HG02884 (cell line): ENCODE measurements around the gene TRIM10.
"Not testable (repeated sequence)": the region's sequence is repeated elsewhere in the genome, so short reads cannot be mapped to it uniquely, and the experiment has no call there.

Source experiments
- ATAC-seq: cut with Tn5 transposase; IDR thresholded peaks from one replicate; pipeline ENCODE4 v1.9.1; 2021; ENCODE audit warnings: mild to moderate bottlenecking, moderate library complexity; ENCODE audit not compliant: unreplicated experiment

Gene TRIM10

GRCh38 chr6:30175765-30176164 lies 14.8 kb upstream of the TRIM10 start:
- no peak for ATAC-seq

GRCh38 chr6:30172681-30173080 lies 11.7 kb upstream of the TRIM10 start:
- no peak for ATAC-seq

DNA sequence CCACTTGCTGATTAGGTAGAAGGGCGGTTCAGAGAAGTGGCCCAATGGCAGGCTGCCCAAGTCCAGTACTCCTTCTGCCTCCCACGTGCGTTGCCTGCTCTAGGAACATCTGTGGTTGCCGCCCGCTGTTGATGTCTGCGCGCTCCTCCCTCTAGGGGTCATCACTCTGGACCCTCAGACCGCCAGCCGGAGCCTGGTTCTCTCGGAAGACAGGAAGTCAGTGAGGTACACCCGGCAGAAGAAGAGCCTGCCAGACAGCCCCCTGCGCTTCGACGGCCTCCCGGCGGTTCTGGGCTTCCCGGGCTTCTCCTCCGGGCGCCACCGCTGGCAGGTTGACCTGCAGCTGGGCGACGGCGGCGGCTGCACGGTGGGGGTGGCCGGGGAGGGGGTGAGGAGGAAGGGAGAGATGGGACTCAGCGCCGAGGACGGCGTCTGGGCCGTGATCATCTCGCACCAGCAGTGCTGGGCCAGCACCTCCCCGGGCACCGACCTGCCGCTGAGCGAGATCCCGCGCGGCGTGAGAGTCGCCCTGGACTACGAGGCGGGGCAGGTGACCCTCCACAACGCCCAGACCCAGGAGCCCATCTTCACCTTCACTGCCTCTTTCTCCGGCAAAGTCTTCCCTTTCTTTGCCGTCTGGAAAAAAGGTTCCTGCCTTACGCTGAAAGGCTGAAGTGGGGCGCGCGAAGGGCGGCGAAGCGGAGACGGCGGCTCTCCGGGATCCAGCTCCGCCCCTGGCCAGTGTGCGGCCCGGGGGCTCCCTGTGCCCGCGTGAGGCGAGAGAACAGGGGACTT lies 10.9 kb upstream of the TRIM10 start:
- no peak for ATAC-seq

GRCh38 chr6:30169658-30170614 lies 8.9 kb upstream of the TRIM10 start:
- ATAC-seq: no peak

DNA sequence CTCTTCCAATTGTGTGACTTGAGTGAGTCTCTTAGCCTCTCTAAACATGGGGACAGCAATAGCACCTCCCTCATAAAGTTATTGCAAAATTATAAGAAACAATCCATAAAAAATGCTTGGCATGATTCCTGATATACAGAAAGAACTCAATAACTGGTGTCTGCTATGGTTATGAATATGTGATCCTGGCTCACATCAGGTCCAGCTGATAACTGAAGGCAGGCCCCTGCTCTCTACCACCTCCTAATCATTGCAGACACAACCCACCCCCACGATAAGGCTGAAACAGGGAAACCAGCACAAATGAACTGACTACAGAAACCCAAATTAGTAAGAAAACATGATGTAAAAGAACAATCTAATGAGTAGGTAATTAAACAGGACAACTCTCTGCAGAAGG lies 7.7 kb upstream of the TRIM10 start:
- no peak for ATAC-seq

DNA sequence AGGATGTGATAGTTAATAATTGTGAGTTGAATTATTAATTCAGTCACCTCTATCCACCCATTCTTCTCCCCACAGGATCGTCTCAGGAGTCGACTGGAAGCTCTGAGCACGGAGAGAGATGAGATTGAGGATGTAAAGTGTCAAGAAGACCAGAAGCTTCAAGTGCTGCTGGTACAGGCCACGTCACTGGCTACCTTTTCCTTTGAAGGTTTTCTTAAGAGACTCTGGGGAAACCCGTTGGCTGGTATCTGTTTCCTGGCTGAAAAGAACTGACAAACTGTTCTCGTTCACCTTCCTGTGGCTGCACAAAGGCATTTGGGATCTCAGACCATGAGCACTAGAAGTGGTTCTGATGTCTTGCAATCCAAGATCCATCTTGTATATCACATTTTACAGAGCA lies 6.1 kb upstream of the TRIM10 start:
- ATAC-seq: no peak

- ATAC-seq: not testable (repeated sequence)
Observed at GRCh38 chr6:30165238-30165637, 4.2 kb upstream of the TRIM10 start.

- no peak for ATAC-seq
Observed at GRCh38 chr6:30164714-30165113, 3.7 kb upstream of the TRIM10 start.

DNA sequence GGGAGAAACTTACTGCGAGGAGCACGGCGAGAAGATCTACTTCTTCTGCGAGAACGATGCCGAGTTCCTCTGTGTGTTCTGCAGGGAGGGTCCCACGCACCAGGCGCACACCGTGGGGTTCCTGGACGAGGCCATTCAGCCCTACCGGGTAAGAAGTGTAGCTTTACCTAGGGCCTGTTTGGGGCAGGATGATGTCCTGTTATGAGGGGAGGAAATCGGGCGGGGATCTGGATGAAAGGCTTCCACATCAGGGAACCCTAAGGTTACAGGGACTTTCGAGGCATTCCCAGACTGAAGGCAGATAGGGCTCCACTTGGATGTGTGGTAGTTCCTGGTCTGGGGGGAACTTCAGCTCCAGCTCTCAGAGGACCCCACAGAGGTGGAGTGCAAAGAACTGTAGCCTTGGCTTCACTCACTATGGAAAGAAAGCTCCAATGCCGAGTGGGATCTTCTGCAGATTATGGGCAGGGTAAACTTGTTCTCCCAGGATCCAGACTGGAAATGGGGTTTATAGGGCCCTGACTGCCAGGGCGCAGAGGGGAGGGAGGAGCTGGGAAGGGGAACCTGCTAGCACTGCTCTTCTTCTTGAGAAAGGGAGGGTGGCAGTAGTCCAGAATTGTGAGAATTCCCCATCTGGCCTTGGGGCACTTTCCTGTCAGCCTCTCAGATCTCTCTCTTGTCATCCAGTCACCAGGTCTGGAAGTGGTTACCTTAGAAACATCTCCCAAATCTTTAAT lies 3.1 kb upstream of the TRIM10 start:
- no peak for ATAC-seq

- no peak for ATAC-seq
Observed at GRCh38 chr6:30163090-30163917, 2.3 kb upstream of the TRIM10 start, which contains the start of gene TRIM15. TRIM15 (plus strand) TSS chr6:30163546; CDS start chr6:30163685, 139 bp downstream.

DNA sequence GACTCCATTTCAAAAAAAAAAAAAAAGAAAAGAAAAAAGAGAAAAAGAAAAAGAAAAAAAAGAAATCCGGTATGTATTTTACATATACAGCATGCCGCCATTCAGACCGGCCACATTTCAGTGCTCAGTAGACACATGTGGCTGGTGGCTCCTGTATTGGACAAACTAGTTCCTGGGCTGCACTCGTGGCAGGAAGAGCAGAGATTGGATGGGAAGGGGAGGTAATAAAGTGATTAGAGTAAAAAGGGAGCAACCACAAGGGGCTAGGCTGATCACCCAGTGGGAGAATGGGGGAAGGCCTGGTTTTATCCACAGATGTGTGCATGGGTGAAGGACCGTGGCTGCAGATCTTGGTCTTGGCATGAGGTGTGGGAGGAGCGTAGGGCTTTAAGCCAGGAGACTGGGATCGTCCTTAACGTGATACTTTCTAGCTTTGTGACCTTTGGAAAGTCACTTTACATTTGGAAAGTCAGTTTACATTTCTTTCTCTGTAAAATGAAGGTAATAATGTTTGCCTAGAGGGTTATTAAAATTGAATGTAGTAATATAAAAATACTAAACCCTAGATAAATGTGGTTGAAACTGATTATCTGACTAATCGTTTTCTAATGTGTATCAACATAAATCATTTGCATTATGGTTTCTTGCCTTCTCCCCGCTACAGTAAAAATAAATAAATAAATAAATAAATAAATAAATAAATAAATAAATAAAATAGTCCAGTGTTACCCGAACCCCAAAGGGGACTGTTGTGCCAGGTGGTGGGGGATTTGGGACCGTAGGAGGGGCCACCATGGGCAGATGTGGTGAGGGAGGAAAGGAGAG lies 1.5 kb upstream of the TRIM10 start:
- ATAC-seq: no peak

DNA sequence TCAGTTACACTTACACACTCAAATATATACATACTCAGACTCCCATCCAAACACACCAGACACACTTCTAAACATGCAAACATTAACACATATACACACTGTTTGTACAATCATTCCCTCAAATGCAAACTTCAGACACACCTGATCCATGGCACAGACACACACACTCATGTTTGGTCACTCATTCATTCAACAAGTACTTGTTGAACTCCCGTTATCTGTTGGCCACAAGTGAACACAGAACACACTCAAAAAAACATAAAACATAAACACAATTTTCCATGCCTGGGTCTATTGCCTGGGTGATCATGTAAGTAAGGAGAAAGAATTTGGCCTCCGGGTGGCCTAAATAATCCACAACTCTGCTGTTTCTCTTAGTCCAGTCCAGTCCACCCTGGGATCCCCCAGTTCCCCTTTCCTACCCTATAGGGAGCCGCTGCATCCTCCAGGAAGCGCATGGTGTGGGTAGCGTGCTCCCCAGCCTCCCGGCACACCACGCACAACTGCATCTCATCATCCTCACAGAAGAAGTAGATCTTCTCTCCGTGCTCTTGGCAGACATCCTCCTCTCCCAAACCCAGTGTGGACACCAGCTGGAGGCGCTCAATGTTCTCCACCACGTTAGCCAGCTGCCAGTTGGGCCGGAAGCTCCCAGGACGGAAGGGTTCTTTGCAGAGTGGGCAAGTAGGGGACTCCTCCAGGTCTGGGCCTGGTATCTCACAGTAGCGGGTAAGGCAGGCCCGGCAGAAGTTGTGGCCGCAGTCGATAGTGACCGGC lies 815 bp downstream of the TRIM10 start:
- no peak for ATAC-seq

- ATAC-seq: no peak
Observed at GRCh38 chr6:30158475-30159040, 2.5 kb downstream of the TRIM10 start.

- no peak for ATAC-seq
Observed at GRCh38 chr6:30157999-30158398, 3.0 kb downstream of the TRIM10 start.

GRCh38 chr6:30157581-30157980 lies 3.4 kb downstream of the TRIM10 start:
- ATAC-seq: no peak

GRCh38 chr6:30156774-30157173 lies 4.2 kb downstream of the TRIM10 start:
- no peak for ATAC-seq

- ATAC-seq: no peak
Observed at GRCh38 chr6:30156262-30156599, 4.8 kb downstream of the TRIM10 start.

- ATAC-seq: no peak
Observed at GRCh38 chr6:30155520-30156261, 5.3 kb downstream of the TRIM10 start.
